CD4-positive, alpha-beta memory T cell (primary cell): ENCODE measurements around the gene IRF1. TPM values are rescaled to one million over a fixed set of nuclear protein-coding genes. Genes with fewer than 3 reads are reported as not detected.

Experiments used
- CTCF ChIA-PET: fragments of 350-600 bp; sonication (Branson Sonifier 250); formaldehyde crosslinking; loops from one replicate; lab custom pipeline; 2021; ENCODE audit warnings: inconsistent platforms; ENCODE audit not compliant: partially characterized antibody; lab: Charles Lee
- POLR2A ChIA-PET: fragments of 350-600 bp; sonication (Branson Sonifier 250); formaldehyde crosslinking; loops from one replicate; lab custom pipeline; 2021; ENCODE audit not compliant: partially characterized antibody; lab: Charles Lee
- DNase-seq, 5 donors: peaks; one replicate each; pipeline versions ENCODE4 v3.0.0 to v3.0.0-alpha.2; 2020 to 2022; ENCODE audit warnings: mixed read lengths in 1 of 5
- H3K27ac ChIP-seq: one replicate; pipeline ENCODE4 v1.7.0; 2013; ENCODE audit warnings: low read depth, low read length
- H3K27me3 ChIP-seq: 2 replicates; pipeline ENCODE4 v1.7.0; 2013; ENCODE audit warnings: mild to moderate bottlenecking, low read length, moderate library complexity; ENCODE audit not compliant: insufficient read depth
- H3K36me3 ChIP-seq: 2 replicates; pipeline ENCODE4 v1.7.0; 2013; ENCODE audit warnings: mild to moderate bottlenecking, low read length, moderate library complexity; ENCODE audit not compliant: insufficient read depth
- H3K4me1 ChIP-seq: 2 replicates; pipeline ENCODE4 v1.7.0; 2013; ENCODE audit warnings: mild to moderate bottlenecking, low read length, moderate library complexity; ENCODE audit not compliant: insufficient read depth
- H3K4me3 ChIP-seq, 2 donors: one replicate each; pipeline ENCODE4 v1.7.0; 2013; ENCODE audit warnings: low read length in 2 of 2, mild to moderate bottlenecking in 1 of 2
- H3K9me3 ChIP-seq, 2 donors: one replicate each; pipeline ENCODE4 v1.7.0; 2013; ENCODE audit warnings: low read length in 2 of 2, control low read depth in 1 of 2; ENCODE audit not compliant: control insufficient read depth in 1 of 2
- H3K27ac Mint-ChIP-seq, 7 donors: one replicate each; pipeline ENCODE4 v1.8.0; 2020 to 2021; ENCODE audit warnings: mixed read lengths in 7 of 7, mild to moderate bottlenecking in 6 of 7, inconsistent platforms in 3 of 7, moderate library complexity in 3 of 7
- H3K27me3 Mint-ChIP-seq, 2 donors: one replicate each; pipeline ENCODE4 v1.8.0; 2020 to 2021; ENCODE audit warnings: mixed read lengths in 2 of 2
- H3K36me3 Mint-ChIP-seq, 2 donors: one replicate each; pipeline ENCODE4 v1.8.0; 2020 to 2021; ENCODE audit warnings: mixed read lengths in 2 of 2, inconsistent platforms in 1 of 2, mild to moderate bottlenecking in 1 of 2
- H3K4me1 Mint-ChIP-seq, 4 donors: one replicate each; pipeline ENCODE4 v1.8.0; 2020 to 2021; ENCODE audit warnings: mixed read lengths in 4 of 4, mild to moderate bottlenecking in 1 of 4
- H3K4me3 Mint-ChIP-seq, 8 donors: one replicate each; pipeline ENCODE4 v1.8.0; 2020 to 2021; ENCODE audit warnings: mixed read lengths in 8 of 8, mild to moderate bottlenecking in 7 of 8, moderate library complexity in 6 of 8, inconsistent platforms in 3 of 8
- H3K9me3 Mint-ChIP-seq, 8 donors: one replicate each; pipeline ENCODE4 v1.8.0; 2020 to 2021; ENCODE audit warnings: mixed read lengths in 8 of 8, mild to moderate bottlenecking in 5 of 8, inconsistent platforms in 3 of 8, moderate library complexity in 1 of 8
- intact Hi-C: fragments of 100-400 bp; cut with micrococcal nuclease; formaldehyde crosslinking; loops from one replicate; pipeline ENCODE4 v1.15.1; 2023
- polyA plus RNA-seq, 2 donors: library from polyadenylated mRNA; unstranded; fragments of 300-500 nt; fragmentation: Illumina TruSeq; gene quantifications; one replicate each; pipeline ENCODE4 v1.2.3, GENCODE V29; 2021
- total RNA-seq, 2 experiments: library from RNA; stranded (reverse); gene quantifications; one replicate each; pipeline ENCODE4 v1.2.3, GENCODE V29; 2021

IRF1 gene
- total and polyA plus RNA-seq, 4 experiments from 2014 or later = 192 to 237 (median 197) TPM

DNA sequence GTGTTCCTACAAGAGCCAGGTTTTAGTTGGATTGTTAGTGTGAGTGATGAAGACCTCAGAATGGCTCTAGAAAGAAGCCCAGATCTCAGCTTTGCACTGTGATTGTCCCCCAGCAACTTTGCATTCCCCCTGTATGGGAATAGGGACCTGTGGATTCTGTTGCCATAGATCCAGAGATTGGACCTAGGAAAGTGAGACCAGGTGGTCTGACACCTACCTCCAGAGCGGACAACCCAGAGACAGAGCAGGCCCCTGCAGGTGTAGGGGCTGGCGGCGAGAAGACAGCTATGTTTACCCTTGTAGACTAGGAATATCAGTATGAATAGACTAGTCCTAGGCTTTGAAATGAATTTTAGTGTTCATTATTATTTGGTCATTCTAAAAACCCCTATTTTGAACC lies 53.6 kb downstream of the IRF1 start:
- intact Hi-C loops = loop anchor here (1.0 to 2.0 kb wide), 2 partner anchors 10 to 16 kb away; no protein-coding TSS in a partner anchor
- Histone ChIP-seq H3K9me3 (no peaks in the 10 kb centered on the region), H3K27me3 (no peaks in the 10 kb centered on the region), H3K36me3 (no peaks in the 10 kb centered on the region), H3K4me1 (peaks cover 99% of the 10 kb centered on the region), H3K27ac (peak overlapping the region; percentile 60), H3K4me3 (no peak overlapping the region)
- H3K27me3 Mint-ChIP-seq = no peaks in the 10 kb centered on the region
- ChIA-PET CTCF (interaction anchor here (1.1 to 6.5 kb wide), 7 partner anchors 9 to 50 kb away, joined by 3 to 48 read pairs (median 8); no protein-coding TSS in a partner anchor), POLR2A (interaction anchor here (1.4 to 19.7 kb wide), 11 partner anchors 9 to 120 kb away, joined by 5 to 494 read pairs (median 39); partner anchors contain the start of genes IRF1 and RAD50)
- peak overlapping the region; percentile 89 to 96 (median 92) for H3K27ac Mint-ChIP-seq
- H3K9me3 Mint-ChIP-seq = no peaks in the 10 kb centered on the region
- peaks cover 63 to 97% (median 83%) of the 10 kb centered on the region in 4 donors for H3K4me1 Mint-ChIP-seq
- H3K4me3 Mint-ChIP-seq = peak overlapping the region in 7 of 8 donors; percentile 57 to 85 (median 72)
- peaks cover 25 to 46% of the 10 kb centered on the region in 2 donors for H3K36me3 Mint-ChIP-seq
- DNase-seq = no peak

DNA sequence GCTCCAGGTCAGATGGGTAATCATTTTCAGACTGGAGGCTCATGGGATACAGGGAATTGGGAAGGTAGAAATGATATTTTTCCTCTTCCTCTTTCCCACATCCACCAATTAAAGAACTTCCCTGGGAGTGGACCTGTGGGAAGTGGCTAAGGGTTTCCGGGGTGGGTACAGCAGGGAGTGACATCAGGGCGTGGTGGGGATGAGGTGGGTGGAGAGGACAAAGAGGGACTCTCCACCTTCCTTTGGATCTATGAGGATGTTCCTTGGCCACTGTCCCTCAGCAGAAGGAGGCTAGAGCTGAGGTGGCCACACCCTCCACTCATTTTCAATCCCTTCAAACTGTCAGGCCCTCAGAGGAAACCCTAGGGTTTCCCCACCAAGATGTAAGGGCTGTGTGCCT lies 54.7 kb downstream of the IRF1 start:
- Mint-ChIP-seq H3K36me3 (peaks cover 34 to 52% of the 10 kb centered on the region in 2 donors), H3K9me3 (no peaks in the 10 kb centered on the region), H3K4me1 (peaks cover 69 to 97% (median 85%) of the 10 kb centered on the region in 4 donors), H3K27ac (peak overlapping the region; percentile 53 to 96 (median 83)), H3K27me3 (no peaks in the 10 kb centered on the region), H3K4me3 (peak overlapping the region in 2 of 8 donors; percentile 26 to 40)
- H3K9me3 ChIP-seq = no peaks in the 10 kb centered on the region
- H3K4me1 ChIP-seq = peaks cover 99% of the 10 kb centered on the region
- ChIA-PET CTCF (interaction anchor here (0.7 to 6.5 kb wide), 10 partner anchors 8 to 62 kb away, joined by 3 to 48 read pairs (median 4); no protein-coding TSS in a partner anchor), POLR2A (interaction anchor here (1.4 to 19.7 kb wide), 10 partner anchors 8 to 121 kb away, joined by 3 to 494 read pairs (median 40); partner anchors contain the start of genes IRF1 and RAD50)
- no peaks in the 10 kb centered on the region for H3K36me3 ChIP-seq
- intact Hi-C loops = loop anchor here (2.0 kb wide), 1 partner anchor 15 kb away; no protein-coding TSS in a partner anchor
- H3K27ac ChIP-seq = no peak overlapping the region
- no peak overlapping the region for H3K4me3 ChIP-seq
- no peaks in the 10 kb centered on the region for H3K27me3 ChIP-seq
- no peak for DNase-seq

GRCh38 chr5:132435447-132435846 lies 55.1 kb downstream of the IRF1 start:
- intact Hi-C loops = no loop called here
- H3K36me3 Mint-ChIP-seq = peaks cover 38 to 54% of the 10 kb centered on the region in 2 donors
- Histone ChIP-seq H3K36me3 (no peaks in the 10 kb centered on the region), H3K4me1 (peaks cover 99% of the 10 kb centered on the region), H3K9me3 (no peaks in the 10 kb centered on the region), H3K27me3 (no peaks in the 10 kb centered on the region), H3K4me3 (no peak overlapping the region), H3K27ac (no peak overlapping the region)
- peaks cover 72 to 97% (median 87%) of the 10 kb centered on the region in 4 donors for H3K4me1 Mint-ChIP-seq
- no peaks in the 10 kb centered on the region for H3K9me3 Mint-ChIP-seq
- peak overlapping the region; percentile 53 to 96 (median 83) for H3K27ac Mint-ChIP-seq
- no peak for DNase-seq
- peak overlapping the region in 2 of 8 donors; percentile 70 to 78 for H3K4me3 Mint-ChIP-seq
- CTCF ChIA-PET = interaction anchor here (0.7 to 6.5 kb wide), 8 partner anchors 8 to 63 kb away, joined by 3 to 48 read pairs (median 4); partner anchors contain the start of gene IRF1
- POLR2A ChIA-PET = interaction anchor here (1.4 to 19.7 kb wide), 9 partner anchors 7 to 61 kb away, joined by 3 to 494 read pairs (median 40); partner anchors contain the start of gene IRF1
- no peaks in the 10 kb centered on the region for H3K27me3 Mint-ChIP-seq

DNA sequence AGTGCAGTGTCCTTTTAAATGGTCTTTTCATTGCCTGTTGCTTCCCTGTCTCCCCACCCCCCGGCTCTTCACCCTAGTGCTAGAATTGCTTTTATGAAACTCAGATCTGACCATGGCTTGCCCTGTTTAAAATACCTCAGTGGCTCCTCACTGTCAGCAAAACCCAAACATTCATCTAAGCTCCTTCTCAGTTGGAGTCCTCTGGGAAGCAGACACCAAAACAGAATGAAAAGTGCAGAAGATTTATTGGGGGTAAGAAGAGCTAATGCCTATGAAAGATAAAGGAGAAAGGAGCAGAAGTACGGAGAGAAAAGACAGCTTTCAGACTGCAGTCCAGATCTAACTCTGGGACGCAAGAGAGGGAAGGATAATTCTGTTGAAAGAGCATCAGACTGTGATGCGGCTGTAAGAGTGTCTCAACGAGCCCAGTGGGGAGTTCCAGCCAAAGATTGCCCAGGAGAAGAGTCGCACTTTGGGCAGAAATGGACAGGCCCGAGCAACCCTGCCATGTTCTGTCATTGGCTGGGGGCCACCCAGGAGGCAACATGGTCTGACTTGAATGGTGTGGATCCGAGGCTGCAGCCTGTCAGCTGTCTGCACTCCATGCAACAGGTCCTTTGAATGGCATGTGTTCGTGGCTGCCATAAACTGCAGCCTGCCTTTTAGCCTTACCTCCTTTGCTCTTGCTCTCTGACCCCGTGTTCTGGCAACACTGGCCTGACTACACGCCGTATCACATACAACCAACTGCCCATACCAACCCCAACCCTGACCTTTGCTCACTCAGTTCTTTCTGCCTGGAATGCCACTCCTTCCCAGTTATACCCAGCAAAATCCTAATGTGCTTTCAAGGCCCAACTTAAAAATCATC lies 55.9 kb downstream of the IRF1 start:
- H3K4me3 ChIP-seq = no peak overlapping the region
- H3K4me3 Mint-ChIP-seq = peak overlapping the region in 5 of 8 donors; percentile 18 to 78 (median 68)
- H3K27ac Mint-ChIP-seq = peak overlapping the region; percentile 70 to 96 (median 84)
- no peak for DNase-seq
- ChIA-PET POLR2A (interaction anchor here (1.4 to 19.7 kb wide), 9 partner anchors 6 to 56 kb away, joined by 3 to 565 read pairs (median 126); partner anchors contain the start of gene IRF1), CTCF (interaction anchor here (1.4 to 6.5 kb wide), 5 partner anchors 7 to 56 kb away, joined by 3 to 48 read pairs (median 8); partner anchors contain the start of gene IRF1)
- H3K9me3 ChIP-seq = no peaks in the 10 kb centered on the region
- H3K4me1 Mint-ChIP-seq = peaks cover 75 to 97% (median 88%) of the 10 kb centered on the region in 4 donors
- peaks cover 43 to 58% of the 10 kb centered on the region in 2 donors for H3K36me3 Mint-ChIP-seq
- intact Hi-C loops = no loop called here
- H3K4me1 ChIP-seq = peaks cover 99% of the 10 kb centered on the region
- H3K27me3 ChIP-seq = no peaks in the 10 kb centered on the region
- H3K27ac ChIP-seq = no peak overlapping the region
- peaks cover 0 to 2% (median 0%) of the 10 kb centered on the region in 8 donors for H3K9me3 Mint-ChIP-seq
- H3K27me3 Mint-ChIP-seq = no peaks in the 10 kb centered on the region
- no peaks in the 10 kb centered on the region for H3K36me3 ChIP-seq

DNA sequence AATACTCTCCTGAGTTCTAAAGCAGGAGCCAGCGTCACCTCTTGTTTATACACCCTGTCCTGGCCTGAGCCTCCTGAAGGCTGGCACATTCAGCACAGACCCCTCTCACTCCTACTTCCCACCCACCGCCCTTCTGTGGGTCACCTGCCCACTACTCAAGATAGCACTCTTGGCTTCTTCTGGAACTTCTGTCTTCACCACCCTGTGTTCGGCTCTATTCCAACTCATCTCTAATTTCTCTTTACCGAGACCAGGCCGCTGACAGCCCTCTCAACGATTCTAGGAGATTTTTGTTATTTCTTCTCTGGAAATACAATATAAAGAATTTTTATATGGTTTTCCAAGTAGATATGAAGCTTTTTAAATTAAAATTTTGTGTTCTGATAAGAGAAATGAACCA lies 57.4 kb downstream of the IRF1 start:
- H3K4me1 Mint-ChIP-seq = peaks cover 82 to 97% (median 91%) of the 10 kb centered on the region in 4 donors
- no peak for DNase-seq
- H3K9me3 ChIP-seq = no peaks in the 10 kb centered on the region
- CTCF ChIA-PET = interaction anchor here (0.6 to 3.7 kb wide), 3 partner anchors 13 to 33 kb away, joined by 3 to 15 read pairs (median 3); no protein-coding TSS in a partner anchor
- intact Hi-C loops = no loop called here
- no peaks in the 10 kb centered on the region for H3K36me3 ChIP-seq
- peak overlapping the region; percentile 73 to 99 (median 97) for H3K27ac Mint-ChIP-seq
- H3K9me3 Mint-ChIP-seq = peaks cover 0 to 2% (median 0%) of the 10 kb centered on the region in 8 donors
- H3K27me3 Mint-ChIP-seq = no peaks in the 10 kb centered on the region
- H3K4me1 ChIP-seq = peaks cover 99% of the 10 kb centered on the region
- no peaks in the 10 kb centered on the region for H3K27me3 ChIP-seq
- H3K4me3 Mint-ChIP-seq = peak overlapping the region in 5 of 8 donors; percentile 21 to 73 (median 51)
- no peak overlapping the region for H3K4me3 ChIP-seq
- no peak overlapping the region for H3K27ac ChIP-seq
- POLR2A ChIA-PET = interaction anchor here (0.7 to 19.7 kb wide), 6 partner anchors 10 to 58 kb away, joined by 3 to 565 read pairs (median 322); partner anchors contain the start of gene IRF1
- H3K36me3 Mint-ChIP-seq = peaks cover 48 to 59% of the 10 kb centered on the region in 2 donors

GRCh38 chr5:132431632-132432031 lies 58.9 kb downstream of the IRF1 start:
- Mint-ChIP-seq H3K9me3 (peaks cover 0 to 2% (median 0%) of the 10 kb centered on the region in 8 donors), H3K27ac (peak overlapping the region; percentile 93 to 99 (median 97)), H3K27me3 (no peaks in the 10 kb centered on the region), H3K4me3 (peak overlapping the region in 7 of 8 donors; percentile 29 to 75 (median 56)), H3K36me3 (peaks cover 48 to 55% of the 10 kb centered on the region in 2 donors), H3K4me1 (peaks cover 82 to 97% (median 91%) of the 10 kb centered on the region in 4 donors)
- no peaks in the 10 kb centered on the region for H3K27me3 ChIP-seq
- DNase-seq = no peak
- no peak overlapping the region for H3K4me3 ChIP-seq
- intact Hi-C loops = no loop called here
- peak overlapping the region; percentile 77 for H3K27ac ChIP-seq
- peaks cover 99% of the 10 kb centered on the region for H3K4me1 ChIP-seq
- POLR2A ChIA-PET = interaction anchor here (0.8 to 19.7 kb wide), 9 partner anchors 11 to 306 kb away, joined by 3 to 565 read pairs (median 183); partner anchors contain the start of genes IRF1 and KIF3A
- H3K9me3 ChIP-seq = no peaks in the 10 kb centered on the region
- CTCF ChIA-PET = interaction anchor here (1.0 to 3.7 kb wide), 12 partner anchors 11 to 68 kb away, joined by 3 to 15 read pairs (median 3); partner anchors contain the start of gene IRF1
- no peaks in the 10 kb centered on the region for H3K36me3 ChIP-seq
